ENCODE results near the gene GAS7.

Gene GAS7

DNA sequence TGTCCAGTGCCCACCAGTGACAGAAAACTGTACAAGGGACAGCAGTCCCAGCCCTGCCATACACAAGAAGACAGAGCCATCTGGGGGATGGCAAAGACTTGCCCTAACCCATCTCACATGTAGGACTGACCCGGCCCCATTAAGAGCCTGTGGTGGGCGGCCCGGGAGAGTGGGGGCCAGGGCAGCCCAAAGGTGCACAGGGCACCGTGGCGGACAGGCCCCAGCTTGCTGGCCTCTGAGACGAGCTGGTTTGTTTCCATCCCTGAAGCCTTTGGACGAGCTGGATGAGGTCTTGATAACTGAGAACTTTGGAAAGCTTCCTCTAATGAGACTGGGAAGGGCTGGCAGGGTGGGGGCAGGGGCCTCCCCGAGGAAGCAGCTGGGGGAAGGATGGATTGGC is 282.3 kb downstream of the GAS7 start:
- DNase-seq (ENCODE audit: low read depth in 3 of 3), result no peak

DNA sequence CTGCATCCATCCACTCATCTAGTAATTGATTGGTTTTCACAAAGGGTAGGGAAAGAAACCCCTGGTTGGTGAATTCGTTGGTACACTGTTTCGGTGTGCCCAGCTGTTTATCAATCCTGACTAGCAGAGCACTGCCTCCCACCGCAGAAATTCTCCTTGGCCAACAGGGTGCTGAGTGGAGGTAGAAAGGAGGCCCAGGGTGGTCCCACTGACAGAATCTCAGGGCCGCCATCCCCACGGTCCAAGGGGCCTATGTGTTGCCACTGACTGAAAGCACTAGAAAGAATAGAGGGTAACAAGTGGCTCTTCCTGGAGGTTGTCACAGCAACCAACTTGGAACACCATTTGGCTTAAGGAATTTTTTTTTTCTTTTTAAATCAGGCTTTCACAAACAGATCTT is 284.9 kb downstream of the GAS7 start:
- DNase-seq (ENCODE audit: low read depth in 3 of 3), result no peak

DNA sequence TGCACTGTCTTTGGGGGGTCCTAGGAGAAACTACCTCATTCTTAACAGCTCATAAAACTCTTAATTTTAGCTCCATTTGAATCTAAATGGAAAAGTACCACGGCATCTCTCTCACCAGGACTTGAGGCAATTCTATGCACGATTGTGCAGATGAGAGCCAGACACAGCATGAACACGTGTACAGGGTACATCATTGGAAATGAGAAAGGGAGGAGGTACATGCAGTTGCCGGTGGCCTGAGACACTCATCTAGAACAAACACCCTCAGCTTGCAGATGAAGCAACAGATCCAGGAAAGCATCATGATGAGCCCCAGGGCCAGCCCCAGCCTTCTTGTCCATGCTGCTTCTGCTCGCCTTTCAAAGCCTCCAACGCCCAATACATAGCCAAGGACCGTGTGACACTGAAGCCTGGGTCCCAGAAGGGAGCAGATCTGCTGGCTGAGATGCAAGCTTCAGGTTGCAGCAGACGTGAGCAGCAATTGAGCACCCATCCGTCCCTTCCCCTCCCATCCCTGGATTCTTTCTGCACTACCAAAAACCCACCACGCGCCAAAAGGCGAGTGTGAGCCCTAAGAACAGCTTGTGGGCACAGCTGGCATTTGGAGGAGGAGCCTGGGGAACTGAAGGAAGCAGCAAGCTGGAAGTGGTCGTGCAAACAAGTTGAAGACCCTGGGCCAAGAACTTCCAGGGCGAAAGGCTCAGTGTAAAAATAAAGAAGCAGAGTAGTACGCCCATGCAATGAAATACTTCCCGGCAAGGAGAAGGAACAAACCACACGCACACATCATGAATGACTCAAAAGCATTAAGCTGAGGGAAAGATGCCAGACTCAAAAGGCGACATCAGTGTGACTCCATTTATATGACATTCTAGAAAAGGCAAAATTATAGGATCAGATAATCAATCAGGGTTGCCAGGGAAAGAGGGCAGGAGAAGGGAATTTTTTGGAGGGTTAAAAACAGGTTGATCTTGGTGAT is 286.0 kb downstream of the GAS7 start:
- no peak for DNase-seq (ENCODE audit: low read depth in 3 of 3)

DNA sequence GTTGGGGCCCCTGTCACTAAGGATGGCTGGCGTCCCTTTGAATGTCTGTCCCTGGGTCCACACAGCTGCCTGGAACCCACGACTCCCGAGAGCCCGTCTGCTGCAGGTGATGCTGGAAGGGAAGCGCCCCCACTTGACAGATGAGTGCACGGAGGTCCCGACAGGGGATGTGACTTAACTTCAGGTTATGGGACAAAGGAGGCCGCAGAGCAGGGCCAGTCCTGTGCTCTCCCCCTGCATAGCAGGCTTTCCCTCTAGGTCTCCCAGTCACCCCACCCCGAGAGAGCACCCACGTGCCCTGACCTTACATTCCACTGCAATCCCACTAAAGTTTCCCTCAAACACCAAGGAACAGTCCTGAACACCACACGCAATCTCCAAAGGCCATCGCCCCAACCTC is 287.3 kb downstream of the GAS7 start:
- no peak for DNase-seq (ENCODE audit: low read depth in 3 of 3)

DNA sequence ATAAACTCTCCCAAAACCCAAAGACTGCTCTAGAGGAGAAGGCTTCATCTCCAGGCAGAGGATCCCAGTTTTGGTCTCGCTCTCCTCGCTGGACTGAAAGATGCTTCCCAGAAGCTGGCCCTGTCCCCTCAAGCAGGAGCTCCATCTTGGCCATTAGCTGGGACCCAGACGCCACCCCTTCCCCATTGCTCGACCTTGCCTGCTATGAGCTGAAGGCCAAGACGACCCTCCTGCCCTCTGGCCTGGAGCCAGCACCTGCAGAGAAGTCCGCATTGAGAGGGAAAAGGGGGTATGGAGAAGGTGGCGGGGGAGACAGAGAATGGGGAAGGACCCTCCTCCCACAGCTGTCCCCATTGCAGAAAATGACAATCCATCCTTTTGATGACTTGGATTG is 289.8 kb downstream of the GAS7 start:
- DNase-seq (ENCODE audit: low read depth in 3 of 3), result no peak

DNA sequence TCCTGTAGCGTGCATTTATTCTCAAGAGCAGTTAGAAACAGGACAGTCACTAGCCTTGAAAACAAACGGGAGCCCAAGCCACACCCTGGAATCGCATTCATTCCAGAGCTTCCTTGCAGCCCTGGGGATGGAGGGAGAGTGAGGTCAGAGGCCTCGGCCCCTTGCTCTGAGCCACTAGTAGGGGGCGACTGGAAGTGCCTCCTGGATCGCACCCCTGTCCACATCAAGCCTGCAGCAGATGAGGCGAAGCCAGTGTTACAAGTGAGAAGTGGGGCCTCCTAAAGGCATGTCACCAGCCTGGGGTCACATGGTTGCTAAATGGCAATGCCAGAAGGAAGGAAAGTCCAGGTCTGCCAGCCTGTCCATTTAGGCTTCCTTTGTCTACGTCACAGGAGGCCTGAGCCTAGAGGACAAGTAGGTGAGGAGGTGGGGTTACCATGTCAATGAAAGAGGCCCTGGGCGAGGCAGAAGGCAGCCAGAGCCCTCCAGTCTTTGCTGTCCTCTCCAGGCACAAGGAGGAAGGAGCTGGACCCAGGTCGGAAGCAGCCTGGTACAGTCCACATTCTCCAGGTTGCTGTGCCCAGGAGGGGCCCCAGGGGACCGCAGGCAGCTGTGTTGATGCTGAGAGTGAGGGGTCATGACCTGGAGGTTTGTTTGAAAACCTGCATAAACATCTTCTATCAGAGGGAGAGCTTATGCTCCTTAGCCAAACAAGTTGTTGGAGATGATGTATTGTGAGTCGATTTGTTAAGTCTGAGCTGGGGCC is 290.3 kb downstream of the GAS7 start:
- DNase-seq (ENCODE audit: low read depth in 3 of 3), result no peak

DNA sequence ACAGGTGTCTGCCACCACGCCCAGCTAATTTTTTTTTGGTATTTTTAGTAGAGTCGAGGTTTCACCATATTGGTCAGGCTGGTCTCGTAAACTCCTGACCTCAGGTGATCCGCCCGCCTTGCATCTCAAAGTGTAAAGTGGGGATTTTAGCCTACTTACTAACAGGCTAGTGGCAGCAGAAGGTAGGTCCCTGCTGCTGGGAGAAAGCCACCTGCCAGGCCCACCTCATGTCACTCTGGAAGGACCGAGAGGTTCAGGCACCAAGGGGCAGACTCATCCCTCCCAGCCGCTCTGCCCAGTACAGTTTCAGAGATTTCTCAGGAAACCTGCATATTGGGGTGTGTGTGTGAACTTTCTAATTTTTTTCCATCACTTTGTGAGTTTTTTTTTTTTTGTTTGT is 291.3 kb downstream of the GAS7 start:
- DNase-seq (ENCODE audit: low read depth in 3 of 3), result no peak

DNA sequence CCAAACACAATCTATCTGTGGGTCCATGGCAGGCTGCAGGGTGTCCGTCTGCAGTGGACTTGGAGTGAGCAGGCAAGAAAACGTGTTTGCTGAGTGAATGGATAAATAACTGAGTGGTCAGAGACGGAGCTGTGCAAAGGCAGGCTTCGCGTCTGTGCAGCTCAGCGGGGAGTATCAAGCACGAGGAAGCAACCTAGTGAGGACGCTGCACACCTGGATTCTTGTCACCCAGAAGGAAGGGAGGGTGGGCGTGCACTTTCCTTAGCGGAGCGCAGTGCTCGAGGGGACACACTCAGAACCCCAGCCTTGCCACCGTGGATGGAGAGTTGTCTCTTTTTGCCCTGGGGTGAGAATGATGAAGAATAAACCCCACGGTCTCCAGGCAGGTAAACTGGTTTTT is 291.8 kb downstream of the GAS7 start:
- no peak for DNase-seq (ENCODE audit: low read depth in 3 of 3)

DNA sequence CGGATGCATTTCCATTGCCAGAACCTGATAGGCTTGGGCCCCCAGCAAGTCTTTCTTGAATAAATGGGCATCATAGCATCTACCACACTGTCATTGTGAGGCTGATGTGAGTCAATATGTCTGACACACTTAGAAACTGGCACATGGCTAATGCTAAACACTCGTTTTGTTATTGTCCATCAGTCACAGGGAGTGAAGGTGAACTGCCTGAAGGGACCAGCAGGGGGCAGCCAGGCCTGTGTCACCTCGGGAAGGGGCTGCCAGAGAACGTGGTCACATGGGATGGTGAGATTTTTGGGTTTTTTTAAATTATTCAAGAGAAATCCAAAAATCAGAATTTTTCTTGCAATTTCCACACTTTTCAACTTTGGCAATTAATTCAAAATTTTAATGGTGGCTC is 292.5 kb downstream of the GAS7 start:
- DNase-seq (ENCODE audit: low read depth in 3 of 3), result no peak

DNA sequence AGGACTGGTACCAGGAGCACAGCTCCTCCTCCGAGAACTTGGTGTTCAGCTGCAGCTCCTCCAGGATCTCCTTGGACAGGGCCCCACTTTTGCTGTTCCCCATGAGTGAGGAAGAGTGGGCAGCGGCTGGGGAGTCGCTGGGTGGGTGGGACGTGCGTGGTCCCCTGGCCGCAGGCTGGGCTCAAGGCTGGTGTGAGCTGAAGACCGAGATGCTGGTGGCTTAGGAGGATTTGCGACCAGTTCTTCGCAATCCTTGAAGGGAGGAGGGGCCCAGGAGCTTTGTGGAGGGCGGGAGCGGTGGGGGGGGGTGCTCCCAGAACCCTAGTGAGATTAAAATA is 293.4 kb downstream of the GAS7 start, which contains the start of gene RCVRN:
Gene RCVRN, minus strand, starts transcription at position 194 of the 338 bp plus-strand sequence. Its CDS starts 91 bp downstream, at position 103.
- DNase-seq (ENCODE audit: low read depth in 3 of 3), result no peak

DNA sequence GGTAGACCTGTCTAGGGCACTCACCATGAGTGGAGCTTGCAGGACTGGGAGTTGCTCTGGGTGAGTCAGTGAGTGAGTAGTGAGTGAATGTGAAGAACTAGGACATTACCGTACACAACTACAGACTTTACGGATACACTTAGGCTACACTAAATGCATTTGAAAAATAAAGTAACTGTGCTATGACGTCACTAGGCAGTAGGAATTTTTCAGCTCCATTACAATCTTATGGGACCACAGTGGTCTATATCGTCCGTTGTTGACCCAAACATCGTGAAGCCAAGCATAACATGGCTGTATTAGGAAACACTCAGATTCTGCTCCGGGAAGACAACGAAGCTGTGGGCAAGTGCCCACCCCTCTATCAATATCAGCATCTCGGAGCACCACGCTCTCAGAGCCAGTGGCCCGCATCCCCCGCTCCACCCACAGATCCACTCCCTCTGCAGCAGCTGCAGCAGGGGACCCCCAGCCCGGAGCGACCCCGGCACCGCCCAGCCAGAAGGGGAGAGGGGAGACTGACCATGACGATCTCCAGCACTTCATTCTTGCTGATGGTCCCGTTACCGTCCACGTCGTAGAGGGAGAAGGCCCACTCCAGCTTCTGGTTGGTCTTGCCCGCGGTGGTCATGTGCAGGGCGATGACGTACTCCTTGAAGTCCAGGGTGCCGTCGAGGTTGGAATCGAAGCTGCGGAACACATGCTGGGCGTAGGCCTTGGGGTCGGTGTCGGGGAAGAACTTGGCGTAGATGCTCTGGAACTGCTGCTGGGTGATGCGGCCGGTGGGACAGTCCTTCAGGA is 293.9 kb downstream of the GAS7 start:
- no peak for DNase-seq (ENCODE audit: low read depth in 3 of 3)

DNA sequence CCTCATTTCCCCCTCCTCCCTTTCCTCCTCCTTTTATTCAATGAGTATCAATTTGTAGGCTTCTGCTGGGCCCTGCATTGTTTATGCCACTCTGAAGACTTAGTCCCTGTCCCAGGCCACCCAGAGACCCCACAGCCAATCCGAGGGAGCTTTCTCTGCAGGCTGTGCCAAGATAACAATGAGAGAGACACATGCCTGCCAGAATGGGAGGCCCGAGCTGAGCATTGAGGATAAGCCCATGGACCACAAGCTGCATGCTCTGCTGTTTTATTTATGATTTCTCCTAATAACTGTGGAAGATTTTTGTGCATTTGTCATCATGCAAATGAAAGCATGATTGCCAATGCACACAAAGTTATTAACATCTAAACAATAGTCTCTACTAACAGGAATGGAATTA is 296.3 kb downstream of the GAS7 start:
- DNase-seq (ENCODE audit: low read depth in 3 of 3), result no peak

DNA sequence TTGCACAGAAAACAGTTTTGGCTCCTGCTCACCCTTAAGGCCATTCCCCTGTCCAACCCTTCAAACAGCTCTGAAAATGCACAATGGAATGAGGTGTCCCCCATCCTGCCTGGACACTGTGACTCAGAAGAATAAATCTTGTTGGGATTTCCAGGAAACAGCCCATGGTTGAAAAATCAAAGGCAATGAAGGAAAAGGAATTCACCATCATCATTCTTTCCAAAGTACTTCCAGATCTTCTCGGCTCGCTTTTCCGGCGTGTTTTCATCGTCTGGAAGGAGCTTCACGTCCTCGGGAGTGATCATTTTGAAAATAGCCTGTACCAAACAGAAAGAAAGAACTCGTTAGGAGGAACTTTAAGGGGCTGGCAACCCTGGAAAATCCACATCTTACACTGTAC is 297.6 kb downstream of the GAS7 start:
- DNase-seq (ENCODE audit: low read depth in 3 of 3), result no peak

DNA sequence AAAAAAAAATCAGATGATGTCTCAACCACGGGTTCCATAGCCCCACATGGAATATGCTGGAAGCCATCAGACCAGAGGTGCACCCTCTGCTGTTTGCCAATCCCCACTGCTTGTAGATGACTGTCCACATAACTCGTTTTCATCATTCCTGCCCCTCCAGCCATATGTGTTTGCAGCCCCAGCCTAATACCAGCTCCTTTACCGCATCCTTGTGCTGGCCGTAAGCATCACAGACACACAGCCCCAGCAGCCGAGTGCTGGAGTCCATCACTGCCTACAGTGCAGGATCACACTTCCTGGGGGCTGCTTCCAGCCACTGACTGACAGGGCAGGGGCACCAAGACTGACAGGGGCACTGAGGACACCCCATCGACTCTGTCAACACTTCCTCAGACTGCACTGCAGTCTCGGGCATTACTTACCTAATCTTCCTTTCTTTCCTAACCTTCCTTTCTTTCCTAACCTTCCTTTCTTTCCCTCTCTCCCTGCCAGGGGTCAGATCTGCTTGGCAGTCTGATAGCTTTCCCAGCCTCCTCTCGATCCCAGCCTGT is 298.3 kb downstream of the GAS7 start:
- DNase-seq (ENCODE audit: low read depth in 3 of 3), result no peak

DNA sequence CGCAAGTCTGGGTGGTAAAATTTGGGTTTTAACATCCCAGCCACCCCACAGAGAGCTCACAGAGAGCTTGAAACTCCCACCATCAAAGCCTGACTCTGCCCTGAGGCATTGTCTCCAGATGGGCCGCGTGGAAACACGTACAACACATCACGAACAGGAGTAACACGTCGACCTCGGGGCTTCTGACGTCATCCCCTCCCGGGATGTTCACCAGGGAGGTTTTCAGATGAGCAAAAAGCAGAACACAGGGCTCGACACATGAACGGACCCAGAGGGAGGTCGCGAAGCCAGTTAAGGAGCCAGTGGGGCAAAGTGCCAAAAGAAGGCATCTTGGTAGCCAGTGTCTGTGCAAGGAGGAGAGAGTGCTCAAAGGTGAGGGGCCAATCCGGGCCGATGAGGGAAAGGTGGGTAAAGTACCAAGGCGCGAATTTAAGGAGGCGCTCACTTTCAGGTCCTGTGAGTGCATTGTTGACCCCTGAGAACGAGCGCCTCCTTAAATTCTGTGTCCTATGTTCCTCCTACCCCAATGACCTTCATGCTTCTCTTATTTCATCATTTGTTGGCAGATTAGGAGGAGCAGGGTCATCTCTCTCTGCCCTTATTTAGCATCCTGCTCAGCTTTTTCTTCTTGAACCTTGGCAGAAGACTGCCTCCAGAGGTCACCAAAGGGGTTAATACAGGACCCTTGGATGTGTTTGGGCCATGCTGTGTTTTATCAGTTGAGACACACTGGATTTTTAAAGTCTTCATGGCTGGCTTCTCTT is 298.9 kb downstream of the GAS7 start:
- DNase-seq (ENCODE audit: low read depth in 3 of 3), result no peak

DNA sequence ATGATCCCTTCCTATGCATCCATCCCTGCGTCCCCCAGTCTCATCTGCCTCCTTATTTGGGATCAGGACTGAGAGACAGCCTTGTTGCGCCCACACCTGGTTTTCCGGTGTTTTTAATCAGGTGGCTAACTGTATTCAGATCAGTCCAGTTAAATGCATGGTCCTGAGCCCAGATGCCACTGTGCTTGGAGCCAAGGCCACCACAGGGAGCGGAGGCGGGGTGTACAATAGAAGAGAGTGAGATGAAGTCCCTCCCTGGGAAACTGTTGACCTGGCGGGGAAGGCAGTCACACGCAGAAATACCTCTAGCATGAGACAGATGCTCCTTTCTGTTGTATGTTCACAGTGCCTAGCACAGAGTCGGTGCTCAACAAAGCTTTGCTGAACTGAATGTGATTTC is 299.6 kb downstream of the GAS7 start:
- DNase-seq (ENCODE audit: low read depth in 3 of 3), result no peak

DNA sequence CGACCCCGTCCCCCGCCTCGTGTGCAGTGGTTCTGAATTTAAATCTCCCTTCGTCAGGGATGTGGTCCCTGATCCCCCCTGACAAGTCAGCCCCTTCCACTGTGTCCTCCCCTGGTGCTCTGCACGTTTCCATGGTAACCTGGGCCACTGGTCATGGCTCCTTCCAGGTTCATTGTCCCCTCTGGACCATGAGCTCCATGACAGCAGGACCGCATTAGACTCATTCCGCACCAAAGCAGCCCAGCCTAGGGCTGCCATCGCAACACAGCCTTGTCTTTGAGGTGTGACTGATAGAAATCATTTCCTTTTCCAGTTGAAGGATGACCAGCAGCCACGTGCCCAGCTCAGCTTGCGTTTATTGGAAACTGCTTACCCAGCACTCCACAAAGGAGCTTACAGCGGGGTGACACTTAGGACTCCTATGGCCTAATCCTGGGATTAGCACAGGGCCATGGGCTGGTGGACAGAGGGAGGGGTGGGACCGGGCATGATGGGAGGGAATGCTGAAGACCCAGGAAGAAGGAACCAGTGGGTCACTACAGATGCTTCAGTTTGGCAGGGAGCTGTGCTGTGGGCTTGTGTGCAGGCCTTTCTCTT is 300.9 kb downstream of the GAS7 start:
- no peak for DNase-seq (ENCODE audit: low read depth in 3 of 3)

DNA sequence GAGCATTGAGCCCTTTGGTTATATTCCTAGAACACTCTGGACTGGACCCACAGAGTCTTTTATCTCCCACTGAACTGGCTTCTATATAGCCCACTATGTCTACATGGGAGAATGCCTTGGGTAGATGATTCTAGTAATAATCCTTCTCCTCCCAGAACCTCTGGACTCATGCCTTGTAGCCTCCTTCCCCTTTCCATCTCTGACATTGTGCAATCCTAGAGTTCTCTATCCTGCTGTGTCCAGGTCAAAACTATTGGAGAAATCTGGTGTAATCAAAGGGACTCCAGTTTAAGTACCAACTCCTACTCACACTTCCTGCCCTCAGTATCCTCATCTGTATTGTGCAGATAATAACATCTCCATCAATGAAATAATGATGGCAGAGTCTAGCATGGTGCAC is 302.5 kb downstream of the GAS7 start:
- DNase-seq (ENCODE audit: low read depth in 3 of 3), result no peak

DNA sequence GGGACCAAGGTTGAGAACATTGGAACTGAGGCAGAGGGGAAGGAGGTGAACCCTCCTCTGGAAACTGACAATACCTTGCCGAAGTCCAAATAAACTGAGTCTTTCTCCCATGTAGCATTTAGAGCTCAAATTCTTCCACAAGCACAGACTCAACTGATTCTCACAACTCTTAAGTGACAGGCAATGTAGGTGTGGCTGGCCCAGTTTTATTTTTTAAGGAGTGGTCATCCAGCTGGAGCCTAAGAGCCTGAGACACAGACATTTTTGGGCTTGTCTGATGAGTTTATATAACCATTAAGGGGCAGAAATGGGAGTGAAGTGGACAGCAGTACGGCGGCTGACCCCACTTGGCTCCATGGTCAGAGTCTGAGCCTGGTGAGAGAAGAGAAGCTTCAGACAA is 304.2 kb downstream of the GAS7 start:
- DNase-seq (ENCODE audit: low read depth in 3 of 3), result no peak

DNA sequence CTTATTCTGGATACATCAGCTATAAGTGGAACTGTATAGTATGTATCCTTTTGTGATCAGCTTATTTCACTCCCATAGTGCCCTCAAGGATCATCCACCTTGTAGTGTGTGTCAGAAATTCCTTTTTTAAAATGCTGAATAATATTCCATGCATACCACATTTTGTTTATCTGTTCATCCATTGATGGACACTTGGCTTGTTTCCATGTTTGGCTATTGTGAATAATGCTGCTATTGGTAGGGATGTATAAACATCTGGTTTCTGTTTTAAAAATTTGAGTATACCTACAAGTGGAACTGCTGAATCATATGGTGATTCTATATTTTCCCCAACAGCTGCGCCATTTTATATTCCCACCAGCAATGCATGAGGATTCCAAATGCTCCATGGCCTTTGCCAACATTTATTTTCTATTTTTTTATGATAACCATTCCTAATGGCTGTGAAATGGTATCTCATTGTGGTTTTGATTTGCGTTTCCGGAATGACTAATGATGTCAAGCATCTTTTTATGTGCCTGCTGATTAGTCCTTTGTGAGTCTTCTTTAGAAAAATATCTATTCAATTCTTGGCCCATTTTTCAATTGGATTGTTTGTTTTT is 304.9 kb downstream of the GAS7 start:
- DNase-seq (ENCODE audit: low read depth in 3 of 3), result no peak

All from stimulated activated CD4-positive, alpha-beta T cell treated with anti-CD3 and anti-CD28 coated beads, TNF-alpha, amount 100 ng/mL, for 4 hours (primary cell).